Mesangial cell (primary cell): ENCODE data around the gene SP8. TPM values are rescaled to one million over a fixed set of nuclear protein-coding genes. Genes with fewer than 3 reads are reported as not detected.

Experiments used
- total RNA-seq: library from RNA; depleted of rRNA; stranded (reverse); fragments of >200 nt; gene quantifications from 2 replicates; pipeline ENCODE4 v1.2.3, GENCODE V29; 2015

Gene SP8
- total RNA-seq: not detected in 2 replicates

GRCh38 chr7:20786779-20787659 is at the start of gene SP8:
TSS of gene SP8 (minus strand) at chr7:20786886. CDS start at chr7:20786798, 88 bp downstream.

Other genes with a start within 250 kb of the SP8 start
- gene ABCB5, start 171.2 kb downstream of the SP8 start, total RNA-seq: 0.13 TPM in 1 of 2 replicates, not detected in the other